DMS114 treated with DMSO at 0.1 percent for 48 hours (cell line): ENCODE results near the gene SLC24A3.

Experiments used
- DNase-seq: peaks from one replicate; lab custom pipeline; 2025; ENCODE audit not compliant: unreplicated experiment; lab: John Stamatoyannopoulos, UW

SLC24A3 gene

DNA sequence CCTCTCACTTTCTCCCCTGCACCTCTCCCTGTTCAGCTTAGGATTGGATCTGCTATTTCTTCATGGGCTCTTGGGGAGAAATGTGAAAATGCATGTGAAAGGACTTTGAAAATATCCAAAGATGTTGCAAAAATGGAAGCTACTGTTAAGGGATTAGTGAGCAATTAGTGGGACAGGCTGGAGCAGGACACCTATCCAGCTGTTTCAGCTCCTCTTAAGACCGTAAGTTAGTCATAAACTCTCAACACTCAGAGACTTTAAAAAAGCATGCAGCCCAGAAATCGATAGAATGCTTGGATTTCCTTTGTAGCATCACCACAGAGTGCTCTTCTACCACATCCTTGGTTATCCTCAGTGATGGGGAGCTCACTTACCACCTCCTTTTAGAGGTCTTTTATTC, 88.7 kb downstream of the SLC24A3 start:
- no peak for DNase-seq

DNA sequence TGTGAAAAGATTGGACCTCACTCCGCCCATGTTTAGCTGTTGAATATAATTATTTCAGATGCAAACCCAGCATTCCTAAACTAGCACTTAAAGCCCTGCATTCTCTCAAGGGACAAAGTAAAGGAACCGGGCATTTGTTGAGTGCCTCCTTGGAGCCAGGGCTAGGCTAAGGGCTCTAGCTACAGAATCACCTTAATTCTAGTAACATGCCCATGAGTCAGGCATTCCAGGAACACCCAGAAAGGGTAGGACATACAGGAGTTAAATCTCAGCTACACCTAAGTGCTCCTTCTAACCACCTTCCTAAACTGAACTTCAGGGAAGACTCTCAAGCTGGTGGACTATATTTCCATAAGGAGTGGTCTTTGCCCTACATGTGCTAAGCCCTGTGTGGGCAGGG, 89.4 kb downstream of the SLC24A3 start:
- DNase-seq = no peak

DNA sequence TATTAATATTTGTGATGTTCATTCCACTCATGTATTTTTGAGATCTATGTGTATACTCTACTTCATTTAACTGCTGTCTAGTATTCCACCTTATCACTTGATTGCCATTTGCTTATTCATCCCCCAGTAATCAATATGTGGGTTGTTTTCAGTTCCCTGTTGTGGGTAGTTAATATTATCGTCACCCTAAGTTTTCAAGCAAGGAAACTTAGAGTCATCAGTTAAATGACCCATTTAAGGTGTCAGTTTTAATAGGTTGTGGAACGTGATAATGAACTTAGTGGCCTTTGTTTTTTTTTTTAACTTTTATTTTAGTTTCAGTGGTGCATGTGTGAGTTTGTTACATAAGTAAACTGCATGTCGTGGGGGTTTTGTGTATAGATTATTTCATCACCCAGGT, 90.3 kb downstream of the SLC24A3 start:
- DNase-seq = no peak

DNA sequence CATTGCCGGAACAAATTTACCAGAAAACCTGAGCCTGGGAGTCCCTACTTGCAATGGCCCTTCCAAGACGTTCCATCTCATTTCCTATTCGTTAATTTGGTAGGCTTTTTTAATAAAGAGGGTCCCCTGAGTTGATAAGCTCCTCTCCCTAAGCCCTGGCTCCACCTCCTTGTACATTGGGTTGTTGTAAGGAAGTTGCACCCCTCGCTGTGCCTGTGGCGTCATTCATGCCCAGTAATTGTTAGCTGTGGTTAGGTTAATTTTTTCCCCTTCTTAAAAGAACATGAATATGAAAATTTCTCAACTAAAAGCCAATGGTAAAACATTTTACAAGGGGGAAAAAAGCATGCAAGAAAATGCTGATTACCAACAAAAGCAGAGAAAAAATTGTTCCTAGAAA, 91.9 kb downstream of the SLC24A3 start:
- no peak for DNase-seq

DNA sequence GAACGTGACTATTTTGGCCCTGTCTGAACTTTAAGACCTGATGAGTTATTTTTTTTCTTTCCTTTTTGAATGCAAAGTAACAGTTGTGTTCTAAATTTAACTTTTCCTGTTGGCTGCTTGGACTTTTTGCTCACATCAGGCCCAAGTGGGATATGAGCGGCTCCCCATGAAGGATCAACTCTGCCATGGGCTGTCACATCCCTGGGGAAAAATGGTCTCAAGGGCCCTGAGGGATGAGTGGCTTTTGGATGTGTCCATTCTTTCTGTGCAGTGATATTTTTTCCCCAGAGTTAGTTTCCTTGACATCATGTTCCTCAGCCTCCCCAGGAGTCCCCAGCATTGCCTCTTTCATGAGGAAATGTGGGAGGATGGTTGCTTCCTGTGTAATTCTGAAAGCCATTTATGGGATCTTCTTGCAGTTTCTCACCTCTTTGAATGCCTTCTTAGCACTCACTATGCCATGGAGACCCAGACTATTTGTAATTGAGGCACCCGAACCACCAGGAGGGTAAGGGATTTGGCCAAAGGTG, 92.5 kb downstream of the SLC24A3 start:
- no peak for DNase-seq

DNA sequence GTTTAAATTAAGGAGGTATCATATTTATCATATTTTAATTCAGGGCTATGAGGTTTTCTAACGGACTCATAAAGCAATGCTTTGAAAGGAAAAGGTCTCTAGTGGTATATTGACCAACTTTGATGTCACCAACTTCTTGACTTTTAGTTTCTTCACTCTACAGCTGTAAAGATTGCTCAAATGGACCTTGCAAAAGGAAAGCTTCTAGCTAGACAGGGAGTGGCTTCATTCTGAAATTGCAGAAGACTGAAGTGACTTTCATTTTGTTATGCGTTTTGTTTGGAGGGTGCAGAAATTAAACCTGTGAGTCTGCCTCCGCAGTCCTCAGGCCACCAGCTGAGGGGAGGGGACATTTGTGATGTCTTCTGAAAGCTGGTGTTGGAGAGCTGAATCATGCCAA, 95.7 kb downstream of the SLC24A3 start:
- no peak for DNase-seq

DNA sequence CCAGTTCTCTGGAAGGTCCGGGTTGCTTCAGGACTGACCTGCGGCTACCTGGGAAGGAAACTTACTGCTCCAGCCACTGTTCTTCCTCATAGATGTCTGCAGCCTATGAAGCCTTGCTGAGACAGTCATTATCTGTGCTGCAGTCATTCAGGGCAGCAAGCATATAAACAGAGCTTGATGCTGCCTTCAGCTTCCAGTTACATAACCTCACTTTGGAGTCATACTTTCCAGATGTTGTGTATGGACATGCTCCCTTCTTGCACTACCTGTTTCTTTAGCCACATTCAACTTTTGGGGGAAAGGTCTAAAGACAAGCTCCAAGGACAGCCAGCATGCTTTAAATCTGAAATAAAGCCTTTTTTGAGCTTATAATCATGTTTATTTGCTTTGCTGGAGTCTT, 98.1 kb downstream of the SLC24A3 start:
- no peak for DNase-seq

DNA sequence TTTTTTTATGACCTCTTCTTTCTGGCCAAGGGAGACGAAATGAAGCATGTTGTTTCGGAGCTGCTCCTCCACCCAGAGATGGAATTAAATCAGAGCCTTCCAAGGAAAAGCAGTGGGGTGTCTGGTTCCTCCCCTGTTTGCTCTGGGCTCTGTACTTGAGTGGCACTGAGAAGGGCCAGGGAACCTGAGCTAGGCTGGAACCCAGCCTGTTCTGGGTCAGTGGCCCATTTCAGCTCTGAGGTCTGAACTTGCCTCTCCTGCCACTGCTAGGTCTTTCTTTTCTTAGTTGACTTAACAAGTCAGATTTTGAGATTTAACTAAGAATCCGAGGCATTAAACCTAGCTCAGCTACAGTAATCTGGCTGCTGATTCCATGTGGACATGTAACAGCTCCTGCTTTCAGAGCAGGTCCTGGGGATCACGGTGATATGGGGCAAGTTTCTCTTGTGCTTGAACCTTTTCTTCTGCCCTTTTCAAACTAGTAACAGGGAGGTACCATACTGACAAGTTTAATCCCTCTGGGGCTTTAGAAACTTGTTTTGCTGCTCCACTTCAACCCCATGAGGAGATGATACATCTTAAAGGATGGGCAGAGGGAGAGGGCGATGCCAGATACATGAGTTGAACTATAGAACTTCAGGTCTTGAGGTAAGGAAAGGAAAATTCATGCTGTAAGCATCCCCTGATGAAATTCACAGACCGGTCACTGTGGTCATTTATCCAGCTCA, 101.1 kb downstream of the SLC24A3 start:
- no peak for DNase-seq

DNA sequence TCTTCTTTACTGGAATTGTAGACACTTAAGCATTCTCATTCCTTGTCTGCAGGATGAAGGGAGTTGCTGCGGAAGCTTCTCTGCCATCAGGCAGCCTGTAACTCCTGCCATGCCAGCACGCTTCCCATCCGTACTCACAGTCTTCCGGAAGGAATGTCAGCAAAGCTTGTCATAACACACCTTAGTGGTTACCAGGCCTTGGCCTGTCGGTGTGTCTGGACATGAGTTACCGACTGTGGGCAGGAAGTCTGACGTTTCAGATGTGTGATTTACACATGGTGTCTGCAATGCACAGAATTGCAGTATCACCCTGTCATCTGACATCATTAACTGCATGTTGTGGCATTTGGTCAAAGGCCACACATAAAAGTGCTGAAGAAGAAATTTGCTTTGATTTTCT, 102.2 kb downstream of the SLC24A3 start:
- no peak for DNase-seq

DNA sequence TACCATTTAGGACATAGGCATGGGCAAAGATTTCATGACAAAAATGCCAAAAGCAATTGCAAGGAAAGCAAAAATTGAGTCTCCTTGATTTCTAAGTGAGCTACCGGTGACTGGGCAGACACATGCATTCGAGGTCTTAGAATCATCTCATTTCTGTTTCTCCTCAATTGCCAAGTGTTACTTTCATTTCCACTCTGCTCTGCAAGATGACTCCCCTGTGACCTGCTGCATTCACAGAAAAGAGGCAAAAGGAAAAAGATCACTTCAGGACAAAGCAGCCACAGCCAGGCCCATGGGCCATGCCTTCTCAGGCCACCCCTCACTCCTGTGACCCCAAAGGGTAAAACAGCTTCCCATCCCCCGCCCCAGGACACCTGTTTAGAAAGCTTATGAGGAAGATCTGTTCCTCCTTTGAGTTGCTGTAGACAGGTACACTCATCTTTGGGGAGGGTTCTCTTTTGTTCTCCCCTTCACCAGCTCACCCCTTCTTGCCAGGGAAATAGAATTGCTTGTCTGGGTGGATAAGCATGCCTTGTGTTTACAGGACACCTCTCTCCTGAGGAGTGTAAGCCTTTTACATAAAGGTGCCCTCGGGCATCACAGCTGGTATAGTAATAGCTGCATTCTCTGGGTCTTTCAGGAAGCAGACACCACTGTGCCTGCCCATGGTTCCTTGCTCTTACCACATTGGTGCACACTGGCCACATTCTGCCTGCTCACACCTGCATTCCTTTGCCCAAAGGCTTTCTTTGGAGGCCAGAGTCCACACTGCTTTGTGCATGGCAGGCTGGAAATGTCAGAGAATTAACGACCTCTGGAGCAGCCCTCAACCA, 105.0 kb downstream of the SLC24A3 start:
- no peak for DNase-seq

DNA sequence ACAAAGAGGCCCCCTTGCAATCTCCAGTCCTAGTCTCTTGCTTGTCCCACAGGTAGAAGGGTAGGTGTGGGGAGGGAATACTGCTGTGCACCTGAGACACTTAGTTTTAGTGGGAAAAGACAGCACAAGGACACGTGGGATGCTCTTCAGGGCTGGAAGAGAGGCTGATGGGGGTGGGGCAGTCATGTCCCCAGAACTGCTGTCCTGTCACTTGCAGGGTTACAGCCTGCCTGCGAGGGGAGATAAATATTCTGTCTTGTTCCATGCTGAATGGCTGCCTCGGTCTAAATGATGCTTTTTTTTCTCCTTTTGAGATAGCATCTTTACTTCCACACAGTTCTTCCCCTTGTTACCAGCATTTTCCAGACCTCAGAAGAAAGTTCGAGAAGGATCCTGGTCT, 106.2 kb downstream of the SLC24A3 start:
- no peak for DNase-seq

DNA sequence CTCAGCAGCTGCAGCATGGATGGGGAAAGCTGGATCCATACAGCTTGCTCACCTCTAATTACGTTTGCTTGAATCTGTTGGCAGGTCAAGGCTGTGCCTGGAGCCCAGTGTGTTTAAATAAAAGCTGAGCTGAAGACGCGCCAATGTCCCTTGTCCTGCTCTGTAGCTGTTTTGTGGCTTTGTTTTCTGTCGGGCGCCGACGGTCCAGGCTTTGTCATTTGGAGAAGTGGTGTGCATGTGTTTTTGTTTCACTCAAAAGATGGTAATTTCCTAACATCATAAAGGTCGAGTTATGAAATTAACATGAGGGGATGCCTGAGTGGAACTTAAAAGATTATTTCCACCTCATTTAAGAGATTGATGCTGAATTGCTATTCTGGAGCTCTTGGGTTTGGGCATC, 107.6 kb downstream of the SLC24A3 start:
- no peak for DNase-seq

DNA sequence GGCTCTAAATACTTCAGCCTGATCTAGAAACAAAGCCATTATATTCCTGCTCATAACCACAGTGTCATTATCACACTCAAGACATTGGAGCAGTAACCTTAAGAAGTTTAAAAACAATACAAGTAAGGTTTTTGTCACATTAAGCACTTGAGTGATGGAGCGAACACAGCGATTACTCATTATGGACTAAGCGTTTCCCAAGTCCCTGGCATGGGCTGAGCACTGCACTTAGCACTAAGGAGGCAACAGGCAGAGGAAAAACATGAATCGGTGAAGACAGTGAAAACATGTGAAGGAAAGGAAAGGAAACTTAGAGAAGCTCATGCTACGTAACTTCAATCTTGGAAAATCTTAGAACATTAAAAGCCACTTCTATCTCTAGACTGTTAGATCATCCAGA, 108.7 kb downstream of the SLC24A3 start:
- no peak for DNase-seq

DNA sequence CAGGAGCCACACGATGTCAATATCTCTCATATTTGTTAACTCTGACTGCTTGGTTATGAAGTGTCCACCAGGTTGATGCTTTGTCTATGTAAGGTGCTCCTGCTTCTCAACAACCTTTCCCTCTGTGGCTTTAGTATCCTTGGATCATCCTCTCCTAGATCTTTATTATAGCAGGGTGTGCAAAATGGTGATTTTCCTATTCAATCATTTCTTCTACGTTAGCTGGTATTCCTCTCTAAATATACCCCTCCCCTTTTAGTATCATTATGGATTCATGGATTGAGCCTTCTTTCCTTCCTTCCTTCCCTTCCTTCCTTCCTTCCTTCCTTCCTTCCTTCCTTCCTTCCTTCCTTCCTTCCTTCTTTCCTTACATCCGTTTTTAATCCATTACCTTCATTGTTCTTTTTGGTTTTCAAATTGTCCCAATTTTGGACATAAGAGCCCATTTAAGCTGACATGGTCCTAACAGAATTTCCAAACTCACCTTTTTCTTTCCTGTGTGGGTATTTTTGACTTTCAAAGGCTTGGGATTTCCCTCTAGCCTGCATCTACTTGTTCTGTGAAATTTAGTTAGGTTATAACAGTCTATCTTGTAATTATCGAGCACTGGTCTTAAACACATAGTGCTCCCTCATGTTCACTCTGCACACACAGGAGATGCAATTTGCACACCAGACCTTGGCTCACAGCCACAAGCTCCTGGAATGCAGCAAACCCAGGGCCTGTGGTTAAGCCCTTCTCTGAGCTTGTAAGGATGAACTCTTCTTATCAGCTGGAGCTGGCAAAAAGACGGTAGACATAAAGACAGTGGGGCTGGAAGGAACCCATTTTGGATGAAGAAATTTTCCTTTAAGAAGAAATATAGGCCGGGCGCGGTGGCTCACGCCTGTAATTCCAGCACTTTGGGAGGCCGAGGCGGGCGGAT, 109.9 kb downstream of the SLC24A3 start:
- no peak for DNase-seq

DNA sequence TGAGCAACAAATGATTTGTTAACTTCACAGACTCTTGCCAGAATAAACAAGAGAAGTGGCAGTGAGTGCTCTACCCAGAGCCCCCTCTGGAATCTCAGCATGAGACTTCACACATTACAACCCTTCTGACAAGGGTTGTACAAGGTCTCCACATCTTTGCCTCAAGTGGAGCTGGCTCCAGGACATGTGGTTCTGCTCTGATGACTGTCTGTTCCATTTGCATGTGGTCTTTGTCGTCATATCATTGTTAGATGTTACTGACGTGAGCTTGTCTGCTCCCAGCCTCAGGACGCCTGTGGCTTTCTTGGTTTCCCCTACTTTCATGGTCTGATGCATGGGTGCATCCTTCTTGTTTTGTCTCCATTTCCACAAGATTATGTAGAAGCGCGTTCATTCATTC, 115.0 kb downstream of the SLC24A3 start:
- no peak for DNase-seq

DNA sequence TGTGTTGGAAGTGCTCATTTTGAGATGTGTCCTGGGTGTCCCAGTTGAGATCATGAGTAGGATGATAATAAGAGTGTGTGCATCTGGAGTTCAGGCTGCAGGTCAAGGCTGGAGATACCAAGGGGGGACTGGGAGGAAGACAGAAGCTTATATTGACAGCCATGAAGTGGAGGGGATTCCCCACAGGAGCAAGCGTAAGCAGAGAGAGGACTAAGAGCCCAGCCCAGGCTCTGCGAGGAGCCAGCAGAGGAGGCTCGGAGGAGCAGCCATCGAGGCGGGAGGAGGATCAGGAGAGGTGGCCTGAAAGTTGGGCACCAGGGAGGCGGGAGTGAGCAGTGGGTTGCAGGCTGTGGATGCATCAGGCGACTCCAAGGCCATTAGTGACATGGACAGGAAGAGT, 116.2 kb downstream of the SLC24A3 start:
- no peak for DNase-seq

DNA sequence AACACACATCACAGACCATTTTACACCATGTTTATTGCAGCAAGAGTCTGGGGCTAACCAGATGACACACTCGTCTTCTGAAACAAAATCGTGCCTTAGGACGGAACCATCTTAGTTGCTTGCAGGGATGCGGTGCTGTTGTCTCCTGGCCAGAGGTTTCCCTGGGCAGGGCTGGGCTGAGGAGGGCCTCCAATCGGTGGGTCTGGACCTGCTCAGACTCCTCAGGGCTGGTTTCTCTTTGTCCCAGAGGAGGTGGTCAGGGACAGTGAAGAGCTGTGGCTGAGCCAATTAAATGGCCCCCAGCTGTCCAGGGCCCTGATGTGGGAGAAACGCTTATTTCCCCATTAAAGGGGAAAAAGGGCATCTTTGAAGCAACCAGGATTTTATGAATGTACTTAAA, 117.6 kb downstream of the SLC24A3 start:
- no peak for DNase-seq

DNA sequence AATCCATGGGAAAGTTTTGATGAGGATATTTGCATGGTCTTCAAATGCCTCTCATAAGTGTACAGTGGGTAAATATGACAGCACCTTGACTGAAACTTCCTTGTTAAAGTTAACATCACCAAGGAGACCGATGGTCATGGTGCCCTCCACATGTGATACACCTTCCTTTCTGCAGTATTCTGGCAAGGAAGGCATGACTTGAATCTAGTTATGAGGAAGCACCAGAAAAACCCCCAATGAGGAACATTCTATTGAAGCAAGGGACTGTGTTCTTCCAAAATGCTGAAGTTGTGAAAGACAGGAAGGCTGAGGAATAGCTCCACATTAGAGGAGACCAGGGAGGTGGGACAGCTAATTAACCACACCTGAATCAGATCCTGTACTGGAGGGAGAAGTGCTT, 118.3 kb downstream of the SLC24A3 start:
- DNase-seq = no peak

DNA sequence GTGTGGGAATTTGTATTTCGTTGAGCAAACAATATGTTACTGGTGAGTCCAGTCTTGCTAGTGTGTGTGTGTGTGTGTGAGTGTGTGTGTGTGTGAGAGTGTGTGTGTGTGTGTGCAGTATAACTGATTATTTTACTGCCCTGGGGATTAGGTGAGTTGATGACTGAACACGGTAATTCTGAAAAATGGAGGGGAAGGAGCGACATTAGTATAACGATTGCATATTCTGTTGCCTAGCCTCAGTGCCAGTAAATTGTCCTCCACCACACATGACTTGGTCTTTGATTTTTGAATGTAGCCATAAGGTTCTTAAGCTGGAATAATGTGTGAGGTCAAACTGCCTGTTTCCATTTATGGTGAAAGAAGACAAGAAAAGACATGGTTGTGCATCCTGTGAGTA, 121.1 kb downstream of the SLC24A3 start:
- no peak for DNase-seq

DNA sequence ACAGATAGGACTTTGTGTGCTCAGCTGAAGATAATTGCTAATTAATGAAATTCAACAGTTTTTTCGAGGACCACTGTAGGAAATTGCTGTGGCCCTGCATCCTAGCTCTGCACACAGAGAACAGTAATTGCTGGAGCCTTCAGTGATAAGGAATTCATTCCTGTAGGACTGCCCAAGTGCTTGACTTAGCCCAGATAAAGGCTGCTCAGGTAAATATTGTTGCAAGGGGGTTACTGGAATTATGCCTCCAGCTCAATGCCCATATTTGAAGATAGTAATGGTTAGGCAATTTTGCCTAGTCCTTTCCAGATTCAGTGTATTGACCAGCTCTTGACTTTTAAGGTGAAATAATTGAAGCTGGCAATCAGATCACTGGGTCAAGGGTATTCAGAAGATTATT, 122.9 kb downstream of the SLC24A3 start:
- no peak for DNase-seq

DNA sequence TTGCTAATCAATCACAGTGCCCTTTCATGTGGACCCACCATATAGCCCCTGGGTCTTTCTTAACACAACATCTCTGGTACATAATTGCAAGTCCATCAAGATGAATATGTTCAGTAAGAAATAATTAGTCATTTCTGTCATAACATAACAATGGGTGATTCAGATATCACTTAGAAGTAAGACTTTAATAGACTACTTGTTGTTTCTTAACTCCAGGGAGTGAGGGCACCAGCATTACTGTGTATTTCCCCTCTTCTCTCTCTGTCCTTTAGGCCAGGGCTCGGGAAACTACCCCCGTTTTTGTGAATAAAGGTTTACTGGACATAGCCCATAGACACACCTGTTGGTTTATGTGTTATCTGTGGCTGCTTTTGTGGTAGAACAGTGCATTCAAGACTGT, 123.5 kb downstream of the SLC24A3 start:
- no peak for DNase-seq
